OCI-LY3 (cell line): ENCODE measurements around the gene NHERF2.
A peak's percentile ranks its signal among the peaks of the same experiment; 100 is the strongest.

ENCODE experiments used
- H2AFZ ChIP-seq: fragments of 200-600, 300-600 bp; shearing (Covaris generic); 2 replicates; pipeline ENCODE4 v1.6.0; 2014; ENCODE audit warnings: antibody characterized with exemption, low read depth, low read length
- H3K27ac ChIP-seq: fragments of 200-600, 300-600 bp; sonication (generic); 2 replicates; pipeline ENCODE4 v1.5.1; 2014; ENCODE audit warnings: mild to moderate bottlenecking, low read length, moderate library complexity, mixed read lengths
- H3K27me3 ChIP-seq: fragments of 200-600, 300-600 bp; sonication (generic); 2 replicates; pipeline ENCODE4 v1.6.1; 2014; ENCODE audit warnings: low read depth, low read length, mixed read lengths
- H3K36me3 ChIP-seq: fragments of 200-600, 300-600 bp; sonication (generic); replicated peaks from 2 replicates; pipeline ENCODE3; 2014; ENCODE audit warnings: low read depth, low read length, mixed read lengths
- H3K4me1 ChIP-seq: fragments of 300-600, 200-600 bp; sonication (generic); 2 replicates; pipeline ENCODE4 v1.6.1; 2014; ENCODE audit warnings: low read length, mixed read lengths
- H3K4me2 ChIP-seq: fragments of 200-600, 300-600 bp; sonication (generic); 2 replicates; pipeline ENCODE4 v1.6.1; 2014; ENCODE audit warnings: low read length, mixed read lengths
- H3K4me3 ChIP-seq: fragments of 300-600, 200-600 bp; sonication (generic); 2 replicates; pipeline ENCODE4 v1.5.1; 2014; ENCODE audit warnings: antibody characterized with exemption, mild to moderate bottlenecking, low read length, moderate library complexity
- H3K79me2 ChIP-seq: fragments of 300-600, 200-600 bp; shearing (Covaris generic); 2 replicates; pipeline ENCODE4 v1.6.1; 2014; ENCODE audit warnings: mild to moderate bottlenecking, low read length, mixed read lengths
- H3K9ac ChIP-seq: fragments of 300-600, 200-600 bp; shearing (Covaris generic); 2 replicates; pipeline ENCODE4 v1.6.0; 2014; ENCODE audit warnings: mild to moderate bottlenecking, low read length, moderate library complexity
- H3K9me3 ChIP-seq: fragments of 200-600, 300-600 bp; shearing (Covaris generic); 2 replicates; pipeline ENCODE4 v1.6.1; 2014; ENCODE audit warnings: low read length, mixed read lengths; ENCODE audit not compliant: insufficient read depth
- H4K20me1 ChIP-seq: fragments of 200-600, 300-600 bp; sonication (generic); 2 replicates; pipeline ENCODE4 v1.6.1; 2016; ENCODE audit warnings: low read length, mixed read lengths; ENCODE audit not compliant: insufficient read depth
- EZH2phosphoT487 ChIP-seq: fragments of 200-600 bp; shearing (Covaris generic); IDR thresholded peaks from 2 replicates; pipeline ENCODE4 v1.6.1; 2018; ENCODE audit warnings: antibody characterized with exemption, mixed run types, low read depth
- TF ChIP-seq, protein P1 (sequence below): fragments of 200-600, 300-600 bp; sonication (generic); IDR thresholded peaks from 2 replicates; pipeline ENCODE4 v1.5.1; 2014; ENCODE audit warnings: antibody characterized with exemption, low read length, low read depth

Gene NHERF2

DNA sequence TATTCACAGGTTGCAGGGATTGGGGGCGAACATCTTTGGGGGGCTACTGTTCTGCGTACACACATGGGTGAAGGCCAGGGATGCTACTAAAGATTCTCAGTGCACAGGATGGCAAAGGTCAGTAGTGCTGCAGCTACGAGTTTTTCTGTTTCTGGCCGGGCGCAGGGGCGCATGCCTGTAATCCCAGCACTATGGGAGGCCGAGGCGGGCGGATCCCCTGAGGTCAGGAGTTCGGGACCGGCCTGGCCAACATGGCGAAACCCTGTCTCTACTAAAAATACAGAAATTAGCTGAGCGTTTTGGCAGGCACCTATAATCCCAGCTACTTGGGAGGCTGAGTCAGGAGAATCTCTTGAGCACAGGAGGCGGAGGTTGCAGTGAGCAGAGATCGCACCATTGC lies 13.2 kb upstream of the NHERF2 start:
- H3K79me2 ChIP-seq: peaks cover 22% of the 10 kb centered on the region
- TF ChIP-seq EZH2phosphoT487: no peak
- TF ChIP-seq, protein P1, sequence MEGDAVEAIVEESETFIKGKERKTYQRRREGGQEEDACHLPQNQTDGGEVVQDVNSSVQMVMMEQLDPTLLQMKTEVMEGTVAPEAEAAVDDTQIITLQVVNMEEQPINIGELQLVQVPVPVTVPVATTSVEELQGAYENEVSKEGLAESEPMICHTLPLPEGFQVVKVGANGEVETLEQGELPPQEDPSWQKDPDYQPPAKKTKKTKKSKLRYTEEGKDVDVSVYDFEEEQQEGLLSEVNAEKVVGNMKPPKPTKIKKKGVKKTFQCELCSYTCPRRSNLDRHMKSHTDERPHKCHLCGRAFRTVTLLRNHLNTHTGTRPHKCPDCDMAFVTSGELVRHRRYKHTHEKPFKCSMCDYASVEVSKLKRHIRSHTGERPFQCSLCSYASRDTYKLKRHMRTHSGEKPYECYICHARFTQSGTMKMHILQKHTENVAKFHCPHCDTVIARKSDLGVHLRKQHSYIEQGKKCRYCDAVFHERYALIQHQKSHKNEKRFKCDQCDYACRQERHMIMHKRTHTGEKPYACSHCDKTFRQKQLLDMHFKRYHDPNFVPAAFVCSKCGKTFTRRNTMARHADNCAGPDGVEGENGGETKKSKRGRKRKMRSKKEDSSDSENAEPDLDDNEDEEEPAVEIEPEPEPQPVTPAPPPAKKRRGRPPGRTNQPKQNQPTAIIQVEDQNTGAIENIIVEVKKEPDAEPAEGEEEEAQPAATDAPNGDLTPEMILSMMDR: no peak
- no peak overlapping the region for H3K9ac ChIP-seq
- no peaks in the 10 kb centered on the region for H3K36me3 ChIP-seq
- H3K9me3 ChIP-seq: no peaks in the 10 kb centered on the region
- no peak overlapping the region for H3K27ac ChIP-seq
- no peak overlapping the region for H3K4me3 ChIP-seq
- no peak overlapping the region for H2AFZ ChIP-seq
- H3K4me2 ChIP-seq: no peak overlapping the region
- H4K20me1 ChIP-seq: peaks cover 5% of the 10 kb centered on the region
- H3K27me3 ChIP-seq: no peaks in the 10 kb centered on the region
- peaks cover 8% of the 10 kb centered on the region for H3K4me1 ChIP-seq

DNA sequence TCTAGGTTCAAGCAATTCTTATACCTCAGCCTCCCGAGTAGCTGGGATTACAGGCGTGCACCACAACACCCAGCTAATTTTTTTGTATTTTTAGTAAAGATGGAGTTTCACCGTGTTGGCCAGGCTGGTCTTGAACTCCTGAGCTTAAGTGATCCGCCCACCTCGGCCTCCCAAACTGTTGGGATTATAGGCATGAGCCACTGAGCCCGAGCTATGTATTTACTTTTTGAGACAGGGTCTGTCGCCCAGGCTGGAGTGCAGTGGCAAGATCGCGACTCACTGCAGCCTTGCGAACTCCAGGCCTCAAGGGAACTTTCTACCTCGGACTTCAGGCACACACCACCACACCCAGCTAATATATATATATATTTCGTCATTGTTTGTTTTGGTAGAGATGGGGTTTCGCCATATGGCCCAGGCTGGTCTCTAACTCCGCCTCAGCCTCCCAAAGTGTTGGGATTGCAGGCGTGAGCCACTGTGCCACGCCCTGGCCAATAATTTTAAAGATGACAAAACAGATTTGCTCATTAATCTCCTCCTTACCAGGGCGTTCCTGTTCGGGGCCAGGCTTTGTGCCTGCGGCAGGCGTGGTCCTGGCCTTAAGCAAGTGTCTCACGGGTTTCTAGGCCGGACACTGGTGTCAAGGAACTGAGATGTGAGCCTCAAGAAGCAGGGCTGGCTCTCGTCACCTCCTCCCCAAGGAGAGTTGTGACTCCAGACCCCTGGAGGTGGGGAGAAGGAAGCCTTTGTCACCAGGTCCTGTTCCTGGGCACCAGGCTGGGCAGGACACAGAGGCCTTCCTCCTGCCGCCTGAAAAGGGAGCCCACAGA lies 11.4 kb upstream of the NHERF2 start:
- Histone ChIP-seq H3K4me1 (peaks cover 6% of the 10 kb centered on the region), H3K9ac (no peak overlapping the region), H3K9me3 (no peaks in the 10 kb centered on the region), H4K20me1 (no peaks in the 10 kb centered on the region), H3K27me3 (no peaks in the 10 kb centered on the region), H2AFZ (no peak overlapping the region), H3K4me3 (no peak overlapping the region), H3K27ac (no peak overlapping the region), H3K36me3 (no peaks in the 10 kb centered on the region), H3K4me2 (no peak overlapping the region), H3K79me2 (peaks cover 5% of the 10 kb centered on the region)
- no peak for TF ChIP-seq EZH2phosphoT487
- TF ChIP-seq, protein P1: no peak

DNA sequence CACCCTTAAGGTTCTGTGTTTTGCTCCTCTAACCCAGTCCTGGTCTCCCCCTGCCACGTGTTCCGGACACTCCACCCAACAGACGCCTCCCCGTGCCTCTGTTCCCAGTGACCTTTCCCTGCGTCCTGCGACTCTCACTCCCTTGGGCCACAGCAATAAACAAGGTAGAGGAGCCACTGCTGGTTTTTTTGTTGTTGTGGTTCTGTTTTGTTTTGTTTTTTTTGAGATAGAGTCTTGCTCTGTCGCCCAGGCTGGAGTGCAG lies 10.8 kb upstream of the NHERF2 start:
- no peak overlapping the region for H3K4me3 ChIP-seq
- H3K36me3 ChIP-seq: no peaks in the 10 kb centered on the region
- TF ChIP-seq, protein P1: no peak
- no peak for TF ChIP-seq EZH2phosphoT487
- no peak overlapping the region for H3K27ac ChIP-seq
- H3K4me1 ChIP-seq: peaks cover under 1% of the 10 kb centered on the region
- no peaks in the 10 kb centered on the region for H3K79me2 ChIP-seq
- no peak overlapping the region for H3K9ac ChIP-seq
- no peak overlapping the region for H3K4me2 ChIP-seq
- H3K27me3 ChIP-seq: no peaks in the 10 kb centered on the region
- H3K9me3 ChIP-seq: no peaks in the 10 kb centered on the region
- H2AFZ ChIP-seq: no peak overlapping the region
- H4K20me1 ChIP-seq: no peaks in the 10 kb centered on the region

DNA sequence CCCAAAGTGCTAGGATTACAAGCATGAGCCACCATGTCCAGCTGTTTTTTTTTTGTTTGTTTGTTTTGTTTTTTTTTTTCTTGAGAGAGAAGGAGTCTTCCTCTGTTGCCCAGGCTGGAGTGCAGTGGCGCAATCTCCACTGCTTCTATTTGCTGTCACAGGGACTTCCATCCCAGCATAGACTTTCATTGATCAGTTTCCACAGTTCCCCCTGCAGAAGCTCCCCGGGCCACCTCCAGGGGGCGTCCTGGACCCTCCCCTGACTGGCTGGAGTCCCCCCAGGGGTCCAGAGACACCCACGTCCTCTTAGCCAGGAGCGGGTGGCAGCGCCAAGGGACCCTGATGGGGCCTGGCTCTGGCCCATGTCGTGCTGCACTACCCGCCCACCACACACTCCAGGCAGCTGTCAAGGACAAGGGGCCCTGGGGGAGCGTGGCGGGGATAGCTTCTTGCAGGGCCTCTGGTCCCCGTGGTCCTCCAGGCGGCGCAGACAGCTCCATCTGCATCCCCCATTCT lies 10.2 kb upstream of the NHERF2 start:
- no peak overlapping the region for H3K4me2 ChIP-seq
- no peaks in the 10 kb centered on the region for H3K36me3 ChIP-seq
- H3K79me2 ChIP-seq: no peaks in the 10 kb centered on the region
- no peaks in the 10 kb centered on the region for H3K9me3 ChIP-seq
- no peaks in the 10 kb centered on the region for H4K20me1 ChIP-seq
- no peak overlapping the region for H3K4me3 ChIP-seq
- no peaks in the 10 kb centered on the region for H3K27me3 ChIP-seq
- H3K9ac ChIP-seq: no peak overlapping the region
- TF ChIP-seq, protein P1: peak; percentile 53
- TF ChIP-seq EZH2phosphoT487: no peak
- no peaks in the 10 kb centered on the region for H3K4me1 ChIP-seq
- H2AFZ ChIP-seq: no peak overlapping the region
- no peak overlapping the region for H3K27ac ChIP-seq
